HG03045 (cell line): ENCODE measurements around the gene TIGD4.

Experiments used
- ATAC-seq: cut with Tn5 transposase; IDR thresholded peaks from one replicate; pipeline ENCODE4 v1.9.1; 2021; ENCODE audit warnings: mild to moderate bottlenecking, moderate library complexity; ENCODE audit not compliant: unreplicated experiment

The TIGD4 gene

DNA sequence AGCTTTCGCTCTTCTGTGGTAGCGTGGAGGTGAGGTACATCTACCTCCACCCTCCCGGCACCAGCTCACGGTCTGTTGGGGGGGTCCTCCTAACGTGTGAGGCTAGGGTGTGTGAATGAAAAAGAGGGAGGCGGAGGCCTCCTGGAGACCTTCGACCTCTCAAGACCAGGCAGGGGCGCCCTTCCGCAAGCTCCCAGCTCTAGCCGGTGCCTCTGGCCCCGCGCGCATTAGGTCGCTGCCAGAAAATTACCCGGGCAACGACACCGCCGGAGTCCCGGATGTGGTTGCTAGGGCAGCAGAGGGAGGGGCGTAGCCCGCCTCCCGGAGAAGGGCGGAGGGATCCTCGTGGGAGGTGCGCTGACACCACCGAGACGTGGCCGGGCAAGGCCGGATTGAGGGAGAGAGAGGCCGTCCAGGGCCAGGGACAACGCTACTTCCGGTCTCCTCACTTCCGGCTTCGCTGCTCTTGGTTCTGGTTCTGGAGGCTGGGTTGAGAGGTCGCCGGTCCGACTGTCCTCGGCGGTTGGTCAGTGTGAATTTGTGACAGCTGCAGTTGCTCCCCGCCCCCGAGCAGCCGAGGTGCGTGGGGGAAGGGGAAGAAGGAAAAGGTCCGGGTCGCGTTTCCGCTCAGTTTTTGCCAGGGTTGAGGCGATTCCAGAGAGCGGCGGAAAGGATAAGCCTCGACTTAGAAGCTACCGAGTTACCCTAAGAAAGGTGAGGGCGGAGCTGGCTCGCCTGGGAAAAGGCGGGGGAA is at the start of gene TIGD4, which contains the start of gene ARFIP1:
Gene TIGD4, minus strand, starts transcription at position 218 of the 754 bp plus-strand sequence. CDS start 8,726 bp downstream, outside the sequence.
Gene ARFIP1, plus strand, starts transcription at position 442 of the 754 bp plus-strand sequence. CDS start 49,680 bp downstream, outside the sequence.
- peak; percentile 97 for ATAC-seq

GRCh38 chr4:152828122-152828521 is 48.6 kb upstream of the TIGD4 start:
- ATAC-seq, result no peak

DNA sequence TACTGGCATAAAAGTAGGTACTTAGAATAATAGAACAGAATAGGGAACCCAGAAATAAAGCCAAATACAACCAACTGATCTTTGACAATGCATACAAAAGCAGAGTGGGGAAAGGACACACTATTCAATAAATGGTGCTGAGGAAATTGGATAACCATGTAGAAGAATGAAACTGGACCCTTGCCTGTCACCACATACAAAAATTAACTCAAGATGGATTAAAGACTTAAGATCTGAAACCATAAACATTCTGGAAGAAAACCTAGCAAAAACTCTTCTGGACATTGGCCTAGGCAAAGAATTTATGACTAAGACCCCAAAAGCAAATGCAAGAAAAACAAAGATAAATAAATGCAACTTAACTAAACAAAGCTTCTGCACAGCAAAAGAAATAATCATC is 45.8 kb upstream of the TIGD4 start:
- ATAC-seq, result no peak

GRCh38 chr4:152824561-152824960 is 45.0 kb upstream of the TIGD4 start:
- no peak for ATAC-seq

GRCh38 chr4:152822323-152822722 is 42.8 kb upstream of the TIGD4 start:
- ATAC-seq, result no peak

GRCh38 chr4:152820073-152820472 is 40.5 kb upstream of the TIGD4 start:
- no peak for ATAC-seq

DNA sequence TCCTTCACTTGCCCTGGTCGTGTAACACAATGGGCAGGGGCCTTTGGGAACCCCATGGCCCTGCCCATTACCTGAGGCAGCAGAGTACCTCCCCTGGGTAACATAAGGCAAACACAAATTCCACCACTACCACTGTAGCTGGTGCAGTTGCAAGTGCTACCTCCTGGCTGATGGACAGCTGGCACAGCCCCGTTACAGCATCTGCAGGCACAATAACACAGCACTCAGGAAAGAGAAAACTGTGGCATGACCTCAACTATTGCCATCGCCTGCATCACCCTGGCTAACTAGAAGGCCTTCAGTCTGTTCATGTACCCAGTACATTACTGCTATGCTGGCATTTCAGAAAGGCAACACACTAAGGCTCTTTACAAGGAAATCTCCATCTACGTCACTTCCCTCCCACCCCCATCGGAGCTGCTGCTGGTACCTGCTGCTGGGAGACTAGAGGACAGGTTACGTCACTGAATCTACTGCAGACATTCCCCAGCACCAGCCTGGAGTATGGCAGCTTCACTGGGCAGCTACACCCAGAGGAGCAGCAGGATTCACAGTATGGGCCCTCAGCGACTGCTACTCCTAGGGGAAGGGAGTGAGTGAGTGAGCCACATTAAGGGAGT is 39.6 kb upstream of the TIGD4 start:
- no peak for ATAC-seq

DNA sequence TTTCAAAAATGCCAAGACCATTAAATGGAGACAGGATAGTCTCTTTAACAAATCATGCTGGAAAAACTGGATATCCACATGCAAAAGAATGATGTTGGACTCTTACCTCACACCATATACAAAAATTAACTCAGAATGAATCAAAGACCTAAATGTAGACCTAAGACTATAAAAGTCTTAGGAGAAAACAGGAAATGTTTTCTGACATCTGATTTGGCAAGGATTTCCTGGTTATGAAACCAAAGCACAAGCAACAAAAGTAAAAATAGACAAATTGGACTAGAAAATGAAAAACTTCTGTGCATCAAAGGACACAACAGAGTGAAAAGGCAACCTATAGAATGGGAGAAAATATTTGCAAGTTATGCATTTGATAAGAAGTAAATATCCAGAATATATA is 37.8 kb upstream of the TIGD4 start:
- ATAC-seq, result no peak

DNA sequence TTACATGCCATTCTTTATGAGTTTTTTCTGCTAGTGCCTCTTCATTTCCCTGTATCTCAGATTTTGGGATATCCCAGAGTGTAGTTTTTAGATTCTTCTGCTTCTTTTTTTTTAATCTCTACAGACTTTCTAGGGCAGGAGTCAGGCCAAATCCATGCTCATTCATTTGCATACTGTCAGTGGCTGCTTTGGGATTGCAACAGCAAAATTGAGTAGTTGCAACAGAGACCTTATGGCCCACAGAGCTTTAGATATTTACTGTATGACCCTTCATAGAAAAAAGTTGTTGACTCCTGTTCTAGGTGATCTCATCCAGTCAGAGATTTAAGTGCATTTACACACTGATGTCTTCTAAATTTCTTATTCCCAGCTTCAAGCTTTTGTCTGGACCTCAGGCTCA is 35.5 kb upstream of the TIGD4 start:
- no peak for ATAC-seq

DNA sequence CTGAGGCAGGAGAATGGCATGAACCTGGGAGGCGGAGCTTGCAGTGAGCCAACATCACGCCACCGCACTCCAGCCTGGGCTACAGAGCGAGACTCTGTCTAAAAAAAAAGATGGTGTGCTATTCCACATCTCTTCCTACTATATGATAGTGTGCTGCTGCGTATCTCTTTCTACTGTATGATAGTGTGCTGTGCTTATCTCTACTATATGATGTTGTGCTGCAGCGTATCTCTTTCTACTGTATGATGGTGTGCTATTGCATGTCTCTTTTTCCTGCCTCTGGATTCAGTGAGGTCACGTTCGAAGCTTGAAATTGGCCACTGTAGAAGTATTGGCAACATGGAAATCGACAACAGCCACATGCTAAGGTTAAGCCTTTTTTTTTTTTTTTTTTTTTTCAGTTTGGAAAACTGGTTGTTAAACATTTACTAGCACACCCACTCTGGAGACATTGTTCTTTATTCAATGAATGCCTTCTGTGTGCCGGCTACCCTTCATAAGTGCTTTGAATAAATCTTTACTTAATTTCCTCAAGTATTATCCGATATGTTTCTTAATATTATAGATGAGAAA is 31.3 kb upstream of the TIGD4 start:
- no peak for ATAC-seq

DNA sequence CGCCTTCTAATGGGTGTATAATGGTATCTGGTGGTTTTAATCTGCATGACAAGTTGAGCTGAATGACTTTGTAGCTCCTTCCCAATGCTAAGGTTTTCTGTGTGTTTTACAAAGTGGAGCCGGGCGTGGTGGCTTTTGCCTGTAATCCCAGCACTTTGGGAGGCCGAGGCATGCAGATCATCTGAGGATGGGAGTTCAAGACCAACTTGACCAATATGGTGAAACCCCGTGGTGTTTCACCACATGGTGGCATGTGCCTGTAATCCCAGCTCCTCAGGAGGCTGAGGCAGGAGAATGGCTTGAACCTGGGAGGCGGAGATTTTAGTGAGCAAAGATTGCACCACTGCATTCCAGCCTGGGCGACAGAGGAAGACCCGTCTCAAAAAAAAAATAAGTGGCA is 29.1 kb upstream of the TIGD4 start:
- ATAC-seq, result no peak

GRCh38 chr4:152807294-152807829 is 27.8 kb upstream of the TIGD4 start:
- ATAC-seq, result no peak

- ATAC-seq, result no peak
Measured at GRCh38 chr4:152806501-152807125, 27.1 kb upstream of the TIGD4 start.

DNA sequence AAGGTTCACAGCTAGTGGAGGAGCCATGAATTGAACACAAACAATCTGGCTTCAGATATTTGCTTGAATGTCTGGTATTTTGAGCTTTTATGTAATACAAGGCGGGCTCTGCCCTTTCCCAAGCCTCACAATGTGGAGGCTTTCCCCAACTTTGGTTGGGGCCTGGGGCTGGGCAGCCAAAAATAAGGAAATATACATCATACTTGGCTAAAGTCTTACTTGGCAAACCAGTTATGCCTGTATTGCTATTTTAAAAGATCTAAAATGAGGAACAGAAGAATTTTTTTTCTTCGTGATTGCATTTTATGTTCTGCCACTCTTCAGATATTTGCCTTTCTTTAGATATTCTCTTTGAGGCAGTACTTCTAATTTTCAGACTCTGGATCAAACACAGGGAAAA is 26.3 kb upstream of the TIGD4 start:
- no peak for ATAC-seq

DNA sequence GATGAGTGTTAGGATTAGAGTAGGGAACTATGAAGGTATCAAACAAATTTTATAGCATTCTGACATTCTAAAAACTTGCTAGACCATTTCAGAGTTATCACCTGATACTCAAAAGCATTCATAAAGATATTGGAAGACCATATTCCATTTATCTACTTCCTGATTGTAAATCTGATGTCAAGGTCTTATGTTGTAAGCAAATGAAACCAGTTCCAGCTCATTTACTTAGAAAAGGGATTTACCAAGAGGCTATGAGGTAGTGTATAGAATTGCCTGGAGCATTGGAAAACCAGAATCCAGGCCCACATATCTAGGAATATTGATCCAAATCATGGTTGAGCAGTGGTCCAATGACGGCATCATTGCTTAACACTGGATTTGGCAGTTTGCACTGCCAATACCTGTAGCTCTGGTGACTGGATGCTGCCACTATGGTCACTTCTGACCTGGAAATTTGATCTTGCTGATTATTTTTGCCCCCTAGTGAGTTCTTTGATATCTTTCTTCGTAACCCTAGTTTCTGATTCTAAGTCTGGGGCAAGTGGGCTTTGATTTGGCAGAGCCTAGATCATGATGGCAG is 25.6 kb upstream of the TIGD4 start:
- no peak for ATAC-seq

DNA sequence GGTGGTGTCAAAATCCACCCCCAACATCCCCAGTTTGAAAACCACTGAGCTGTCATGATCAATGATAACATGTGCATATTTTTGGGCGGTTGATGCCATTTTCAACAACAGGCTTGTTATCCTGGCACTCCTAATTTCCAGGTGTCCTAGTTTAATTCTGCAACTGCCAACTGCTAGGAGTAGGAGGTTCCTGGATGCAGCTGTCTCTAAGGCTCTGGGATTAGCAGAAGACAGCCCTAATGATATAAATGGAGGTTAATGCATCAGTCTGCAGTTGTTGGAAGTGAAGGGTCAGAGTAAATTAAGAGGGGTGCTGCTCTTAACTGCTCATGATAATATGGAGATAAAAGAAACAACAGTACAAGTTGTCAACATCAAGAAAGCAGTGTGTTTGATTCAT is 24.0 kb upstream of the TIGD4 start:
- no peak for ATAC-seq

DNA sequence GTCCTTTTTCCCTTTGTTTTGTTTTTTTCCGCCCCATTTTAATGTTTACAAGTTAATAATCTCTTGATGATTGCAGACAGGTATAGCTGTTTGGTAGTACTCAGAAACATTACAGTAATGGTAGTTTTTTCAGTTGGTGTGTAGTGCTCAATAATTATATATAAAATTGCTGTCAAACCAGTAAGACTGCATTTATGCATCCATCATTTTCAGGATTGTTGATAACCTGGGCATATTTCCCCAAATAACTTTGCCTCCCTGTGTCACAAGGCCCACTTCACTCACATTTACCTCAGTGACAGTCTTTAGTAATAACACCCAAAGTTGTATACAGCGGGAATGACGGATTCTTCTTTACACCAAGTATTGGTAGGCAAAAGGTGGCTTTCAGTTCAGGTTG is 16.4 kb upstream of the TIGD4 start:
- ATAC-seq, result no peak

DNA sequence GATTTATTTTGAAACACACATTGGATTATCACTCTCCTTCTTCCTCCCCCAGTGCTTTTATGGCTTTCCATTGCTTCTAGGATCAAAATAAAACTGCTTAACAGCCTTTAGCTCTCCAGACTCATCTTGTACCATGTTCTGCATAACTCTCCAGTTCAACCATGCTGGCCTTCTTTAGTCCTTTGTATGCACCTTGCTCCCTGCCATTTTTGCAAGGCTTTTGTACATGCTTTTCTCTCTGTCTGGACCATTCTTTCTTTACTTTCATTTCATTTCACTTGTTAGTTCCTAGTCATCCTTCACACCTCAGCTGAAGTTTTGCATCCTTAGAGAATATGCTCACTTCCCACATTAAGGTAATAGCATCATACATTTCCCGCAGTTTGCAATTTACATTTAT is 7.1 kb upstream of the TIGD4 start:
- ATAC-seq, result no peak

DNA sequence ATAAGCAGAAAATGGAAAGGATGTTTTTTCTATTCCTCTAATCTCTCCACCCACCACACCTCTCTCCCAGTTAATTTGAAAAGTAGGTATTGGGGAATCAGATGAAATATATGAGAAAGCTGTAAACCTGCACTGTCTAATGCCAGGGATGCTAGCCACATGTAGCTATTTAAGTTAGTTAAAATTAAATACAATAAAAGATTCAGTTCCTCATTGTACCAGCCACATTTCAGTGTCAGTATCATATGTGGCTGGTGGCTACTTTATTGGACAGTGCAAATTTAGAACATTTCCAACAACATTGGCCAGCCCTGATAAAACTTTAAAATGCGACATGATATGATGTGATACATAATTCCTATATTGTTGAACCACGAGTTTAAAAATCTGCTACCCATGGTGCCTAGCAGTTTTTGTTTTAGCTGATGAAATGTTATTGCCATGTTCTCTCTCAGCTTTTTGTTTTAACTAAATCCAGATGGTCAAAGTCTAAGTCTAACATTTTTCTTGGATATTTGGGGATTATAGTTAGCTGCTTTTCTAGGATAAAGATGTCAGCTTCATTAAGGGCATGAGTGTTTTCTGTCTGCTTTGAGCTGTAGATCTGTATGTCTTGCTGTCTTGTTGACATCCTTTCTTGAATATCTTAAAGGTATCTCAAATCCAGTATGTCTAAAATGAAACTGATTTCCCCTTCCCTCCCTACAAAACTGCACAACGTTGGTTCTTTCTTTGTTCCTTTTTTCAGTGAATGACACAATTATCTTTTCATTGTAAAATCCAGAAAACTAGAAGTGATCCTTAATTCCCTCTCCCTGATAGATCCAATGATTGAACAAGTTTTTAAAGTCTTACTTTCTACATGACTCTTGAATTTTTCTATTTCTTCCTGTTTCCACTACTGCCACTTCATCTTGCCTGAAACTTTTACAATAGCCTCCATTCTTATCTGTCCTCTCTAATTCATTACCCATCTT is 6.4 kb upstream of the TIGD4 start:
- no peak for ATAC-seq
